OCI-LY7 (cell line): ENCODE results near the gene ANKRD34A.

Experiments
- CTCF ChIP-seq: fragments of 200-600 bp; sonication (generic); conservative IDR thresholded peaks from 2 replicates; pipeline ENCODE4 v1.5.1; 2014; ENCODE audit warnings: mild to moderate bottlenecking, antibody characterized with exemption, low read length, moderate library complexity, mixed read lengths
- EZH2phosphoT487 ChIP-seq: fragments of 200-600 bp; sonication (generic); IDR thresholded peaks from 2 replicates; pipeline ENCODE4 v1.6.1; 2018; ENCODE audit warnings: low read depth, borderline replicate concordance, mild to moderate bottlenecking, mixed run types, antibody characterized with exemption, low read length, moderate library complexity, mixed read lengths

DNA sequence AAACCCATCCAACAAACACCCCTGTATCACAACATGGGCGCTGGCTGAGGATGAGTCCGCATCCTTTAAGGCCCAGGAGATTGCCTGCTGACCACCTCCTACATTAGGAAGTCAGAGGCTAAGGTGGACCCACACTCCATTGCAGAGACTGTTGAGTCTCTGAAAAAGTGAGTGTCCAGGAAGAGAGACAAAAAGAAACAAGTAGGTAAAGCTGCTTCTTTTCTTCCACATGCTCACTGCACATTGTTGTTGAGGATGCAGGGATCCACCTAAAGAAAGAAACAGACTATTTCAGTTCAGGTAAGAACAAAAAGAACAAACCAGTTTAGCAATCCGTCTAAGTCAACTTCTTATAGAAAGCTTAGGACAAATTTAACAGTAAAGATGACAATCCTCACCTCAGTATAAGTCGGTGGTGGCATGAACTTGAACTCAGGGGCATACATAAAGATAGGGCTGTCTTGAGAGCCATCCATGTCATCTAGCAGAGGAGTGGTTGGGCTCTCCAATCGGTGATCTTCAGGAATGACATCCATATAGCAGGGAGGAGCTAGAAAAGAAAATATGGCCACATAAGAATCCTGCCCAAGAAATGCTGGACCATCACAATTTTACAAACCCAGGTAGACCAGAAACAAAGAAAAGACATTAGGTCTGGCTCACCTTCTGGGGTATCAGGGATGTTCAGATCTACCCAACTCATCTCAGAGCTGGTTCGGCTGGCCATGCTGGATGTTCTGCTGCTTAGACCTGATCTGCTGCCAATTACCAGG is 29.4 kb upstream of the ANKRD34A start:
- no peak for TF ChIP-seq EZH2phosphoT487
- TF ChIP-seq CTCF, result no peak
